Measurements from ENCODE around the gene TNNT2.

GRCh38 chr1:201400212-201400851 lies 22.9 kb upstream of the TNNT2 start:
- no peak for TF ChIP-seq CTCF (conservative IDR thresholded peaks at IDR 0.05 in 1 of 2, IDR thresholded peaks at IDR 0.05 in 1 of 2; ENCODE audit: low read depth in 1 of 2, low read length in 2 of 2)
- TF ChIP-seq EZH2 (IDR thresholded peaks at IDR 0.05; ENCODE audit: low read length, missing control alignments), result no peak

Measured in fibroblast of lung (primary cell).